Astrocyte of the spinal cord (primary cell): ENCODE data around the gene SMTNL2.

ENCODE experiments used
- DNase-seq: peaks from one replicate; pipeline ENCODE4 v3.0.0; 2011; ENCODE audit warnings: low read depth, low spot score
- H3K4me3 ChIP-seq: 2 replicates; pipeline ENCODE4 v1.5.1; 2011; ENCODE audit warnings: low read depth, mild to moderate bottlenecking, low read length, moderate library complexity
- CTCF ChIP-seq: IDR thresholded peaks from 2 replicates; pipeline ENCODE4 v1.5.1; 2012; ENCODE audit warnings: low read depth, mild to moderate bottlenecking, low read length, inconsistent platforms
- in situ Hi-C: cut with HindIII; loops from 2 replicates; pipeline ENCODE4 v1.10.0; 2017; ENCODE audit warnings: low sequenced_read_pairs

The SMTNL2 gene

DNA sequence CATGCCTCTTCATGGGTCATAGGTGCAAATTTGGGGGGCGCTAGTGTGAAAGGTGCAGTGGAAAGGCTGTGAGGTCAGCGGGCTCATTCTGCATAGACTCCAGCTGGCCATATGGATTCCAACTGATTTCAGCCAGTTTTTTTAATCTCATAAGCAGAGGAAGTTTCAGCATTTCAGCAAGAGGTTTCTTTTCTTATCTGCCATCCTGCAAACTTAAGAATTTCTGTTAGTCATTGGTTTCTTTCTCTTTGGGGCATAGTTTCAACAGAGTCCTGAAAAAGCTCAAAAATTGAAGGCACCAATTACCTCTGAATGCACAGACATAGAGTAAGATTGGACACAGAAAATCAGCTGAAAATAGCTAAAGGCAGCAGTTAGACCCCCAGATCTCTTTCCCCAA lies 73.3 kb downstream of the SMTNL2 start:
- in situ Hi-C loops = no loop called here
- no peak overlapping the region for H3K4me3 ChIP-seq
- DNase-seq = no peak

More for the DNA sequence above, 73.3 kb downstream of the SMTNL2 start:
- no peak for TF ChIP-seq CTCF
